ENCODE results near the gene CEP55.
"Not testable (repeated sequence)": the region's sequence is repeated elsewhere in the genome, so short reads cannot be mapped to it uniquely, and the experiment has no call there.

CEP55 gene

GRCh38 chr10:93515071-93516005, 18.9 kb downstream of the CEP55 start:
- no peak for DNase-seq

- DNase-seq, result no peak
These were observed 19.6 kb downstream of the CEP55 start for GRCh38 chr10:93516006-93516380.

- DNase-seq, result no peak
These were observed 22.1 kb downstream of the CEP55 start for GRCh38 chr10:93518531-93518930.

- DNase-seq, result no peak
These were observed 38.9 kb downstream of the CEP55 start for GRCh38 chr10:93535293-93535692.

GRCh38 chr10:93540871-93541270, 44.5 kb downstream of the CEP55 start:
- DNase-seq, result not testable (repeated sequence)

- DNase-seq, result peak; percentile 31
These were observed 45.3 kb downstream of the CEP55 start for GRCh38 chr10:93541402-93542357.

GRCh38 chr10:93542358-93542791, 46.0 kb downstream of the CEP55 start:
- no peak for DNase-seq

GRCh38 chr10:93546995-93547394, 50.6 kb downstream of the CEP55 start:
- not testable (repeated sequence) for DNase-seq

GRCh38 chr10:93547522-93547921, 51.1 kb downstream of the CEP55 start:
- DNase-seq, result no peak

GRCh38 chr10:93548376-93549071, 52.1 kb downstream of the CEP55 start:
- DNase-seq, result no peak

GRCh38 chr10:93550606-93551005, 54.2 kb downstream of the CEP55 start:
- DNase-seq, result no peak

- DNase-seq, result no peak
These were observed 56.4 kb downstream of the CEP55 start for GRCh38 chr10:93552780-93553179.

GRCh38 chr10:93553482-93554315, 57.3 kb downstream of the CEP55 start:
- no peak for DNase-seq

- DNase-seq, result no peak
These were observed 57.9 kb downstream of the CEP55 start for GRCh38 chr10:93554316-93554663.

GRCh38 chr10:93554760-93555432, 58.5 kb downstream of the CEP55 start:
- DNase-seq, result peak; percentile 77

GRCh38 chr10:93559490-93559889, 63.1 kb downstream of the CEP55 start:
- no peak for DNase-seq

GRCh38 chr10:93560541-93560940, 64.1 kb downstream of the CEP55 start:
- no peak for DNase-seq

GRCh38 chr10:93565446-93565845, 69.0 kb downstream of the CEP55 start:
- DNase-seq, result no peak

GRCh38 chr10:93566435-93567276, 70.2 kb downstream of the CEP55 start, which contains the start of gene FFAR4:
TSS of gene FFAR4 (plus strand) at chr10:93566665. CDS start at chr10:93566721, 56 bp downstream.
- no peak for DNase-seq

All from hematopoietic multipotent progenitor cell treated with erythropoietin and hydrocortisone succinate and interleukin-3 and kit ligand, for 8 days (in vitro differentiated cells).